ENCODE data around the gene ABI2.

DNA sequence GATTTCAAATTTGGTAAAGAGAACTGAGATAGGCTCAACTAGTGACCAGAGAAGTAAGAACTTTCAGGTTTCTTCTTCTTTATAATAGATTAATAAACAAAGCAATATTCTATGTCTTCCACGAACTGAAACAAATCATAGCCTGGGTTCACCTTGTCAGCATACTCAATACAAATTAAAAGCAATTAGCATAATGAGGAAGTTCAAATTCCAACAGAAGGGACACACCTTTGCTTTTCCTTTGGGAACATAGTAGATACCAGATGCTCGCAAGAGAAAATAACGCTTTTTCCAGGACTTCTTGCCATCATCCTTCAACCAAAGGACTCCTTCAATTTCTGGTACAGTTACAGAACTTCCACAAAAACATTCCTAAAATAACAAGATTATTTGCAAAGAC, 127.0 kb downstream of the ABI2 start:
- TF ChIP-seq, protein P1, sequence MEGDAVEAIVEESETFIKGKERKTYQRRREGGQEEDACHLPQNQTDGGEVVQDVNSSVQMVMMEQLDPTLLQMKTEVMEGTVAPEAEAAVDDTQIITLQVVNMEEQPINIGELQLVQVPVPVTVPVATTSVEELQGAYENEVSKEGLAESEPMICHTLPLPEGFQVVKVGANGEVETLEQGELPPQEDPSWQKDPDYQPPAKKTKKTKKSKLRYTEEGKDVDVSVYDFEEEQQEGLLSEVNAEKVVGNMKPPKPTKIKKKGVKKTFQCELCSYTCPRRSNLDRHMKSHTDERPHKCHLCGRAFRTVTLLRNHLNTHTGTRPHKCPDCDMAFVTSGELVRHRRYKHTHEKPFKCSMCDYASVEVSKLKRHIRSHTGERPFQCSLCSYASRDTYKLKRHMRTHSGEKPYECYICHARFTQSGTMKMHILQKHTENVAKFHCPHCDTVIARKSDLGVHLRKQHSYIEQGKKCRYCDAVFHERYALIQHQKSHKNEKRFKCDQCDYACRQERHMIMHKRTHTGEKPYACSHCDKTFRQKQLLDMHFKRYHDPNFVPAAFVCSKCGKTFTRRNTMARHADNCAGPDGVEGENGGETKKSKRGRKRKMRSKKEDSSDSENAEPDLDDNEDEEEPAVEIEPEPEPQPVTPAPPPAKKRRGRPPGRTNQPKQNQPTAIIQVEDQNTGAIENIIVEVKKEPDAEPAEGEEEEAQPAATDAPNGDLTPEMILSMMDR (IDR thresholded peaks at IDR 0.05; ENCODE audit: low read length), result no peak
- no peak for TF ChIP-seq EZH2 (IDR thresholded peaks at IDR 0.05; ENCODE audit: borderline replicate concordance, low read length)

Data from OCI-LY1 (cell line).